GM23338 (cell line): ENCODE measurements around the gene MEIOSIN. TPM values are rescaled to one million over a fixed set of nuclear protein-coding genes. Genes with fewer than 3 reads are reported as not detected.
"Not testable (repeated sequence)": the region's sequence is repeated elsewhere in the genome, so short reads cannot be mapped to it uniquely, and the experiment has no call there.

Source experiments
- ATAC-seq: fragments of 200-7000 bp; cut with Tn5 transposase; 3 replicates; pipeline ENCODE4 v1.9.1; 2020
- DNase-seq: peaks from one replicate; pipeline ENCODE4 v3.0.0-alpha.2; 2015; ENCODE audit warnings: low spot score
- H2AFZ ChIP-seq: fragments of 200-600 bp; sonication (generic); 2 replicates; pipeline ENCODE4 v1.8.0; 2016; ENCODE audit warnings: antibody characterized with exemption, mild to moderate bottlenecking, moderate library complexity
- H3F3A ChIP-seq: fragments of 200-600 bp; sonication (generic); replicated peaks from 2 replicates; pipeline ENCODE4 v1.8.0; 2017; ENCODE audit warnings: antibody characterized with exemption, mixed run types, low read depth
- H3K27ac ChIP-seq: fragments of 200-600 bp; sonication (generic); 2 replicates; pipeline ENCODE4 v1.6.1; 2016; ENCODE audit warnings: low read depth
- H3K27me3 ChIP-seq: fragments of 200-600 bp; sonication (generic); 2 replicates; pipeline ENCODE4 v1.8.0; 2016; ENCODE audit warnings: mild to moderate bottlenecking, mixed run types, moderate library complexity; ENCODE audit not compliant: insufficient read depth
- H3K36me3 ChIP-seq: fragments of 200-600 bp; sonication (generic); 2 replicates; pipeline ENCODE4 v1.8.0; 2016; ENCODE audit warnings: mild to moderate bottlenecking; ENCODE audit not compliant: insufficient read depth
- H3K4me1 ChIP-seq: fragments of 200-600 bp; sonication (generic); 2 replicates; pipeline ENCODE4 v1.8.0; 2016; ENCODE audit warnings: mild to moderate bottlenecking, moderate library complexity; ENCODE audit not compliant: insufficient read depth
- H3K4me2 ChIP-seq: fragments of 200-600 bp; sonication (generic); 2 replicates; pipeline ENCODE4 v1.7.1; 2017; ENCODE audit warnings: mixed run types
- H3K4me3 ChIP-seq: fragments of 200-600 bp; sonication (generic); 2 replicates; pipeline ENCODE4 v1.6.1; 2016; ENCODE audit warnings: mixed run types
- H3K79me2 ChIP-seq: fragments of 200-600 bp; sonication (generic); replicated peaks from 2 replicates; pipeline ENCODE4 v1.8.0; 2017; ENCODE audit warnings: mild to moderate bottlenecking; ENCODE audit not compliant: insufficient read depth
- H3K9me2 ChIP-seq: fragments of 200-600 bp; sonication (generic); 2 replicates; pipeline ENCODE4 v1.8.0; 2017; ENCODE audit not compliant: insufficient read depth
- H4K20me1 ChIP-seq: fragments of 200-600 bp; sonication (generic); replicated peaks from 2 replicates; pipeline ENCODE4 v1.8.0; 2017; ENCODE audit warnings: mild to moderate bottlenecking; ENCODE audit not compliant: insufficient read depth
- H3K27ac Mint-ChIP-seq: 2 replicates; pipeline ENCODE4 v1.8.0; 2020; ENCODE audit warnings: inconsistent platforms, mild to moderate bottlenecking, moderate library complexity, mixed read lengths
- H3K27me3 Mint-ChIP-seq: 3 replicates; pipeline ENCODE4 v1.8.0; 2022; ENCODE audit warnings: low read depth, mild to moderate bottlenecking, moderate library complexity, mixed read lengths, inconsistent platforms; ENCODE audit not compliant: insufficient read depth, poor library complexity
- H3K36me3 Mint-ChIP-seq: 3 replicates; pipeline ENCODE4 v1.8.0; 2021; ENCODE audit warnings: low read depth, mild to moderate bottlenecking, inconsistent platforms, moderate library complexity, mixed read lengths
- H3K4me1 Mint-ChIP-seq: 3 replicates; pipeline ENCODE4 v1.8.0; 2020; ENCODE audit warnings: mild to moderate bottlenecking, inconsistent platforms, mixed read lengths
- H3K4me3 Mint-ChIP-seq: 3 replicates; pipeline ENCODE4 v1.8.0; 2021; ENCODE audit warnings: moderate library complexity, mild to moderate bottlenecking, inconsistent platforms, mixed read lengths
- H3K9me3 Mint-ChIP-seq: 3 replicates; pipeline ENCODE4 v1.8.0; 2020; ENCODE audit warnings: moderate library complexity, mild to moderate bottlenecking, inconsistent platforms, mixed read lengths
- CTCF ChIP-seq, 2 experiments: fragments of 200-600 bp in 1 of 2; sonication (generic) in 1 of 2; conservative IDR thresholded peaks; 2 replicates each; pipeline versions ENCODE4 v1.5.1 to v1.6.1; 2016 to 2017; ENCODE audit warnings: antibody characterized with exemption in 2 of 2, low read depth in 2 of 2, mild to moderate bottlenecking in 2 of 2, moderate library complexity in 1 of 2
- EZH2 ChIP-seq: fragments of 200-600 bp; sonication (generic); IDR thresholded peaks from one replicate; pipeline ENCODE4 v1.8.0; 2017; ENCODE audit warnings: antibody characterized with exemption, mild to moderate bottlenecking, low read depth; ENCODE audit not compliant: unreplicated experiment
- EZH2phosphoT487 ChIP-seq: fragments of 200-600 bp; sonication (generic); IDR thresholded peaks from one replicate; pipeline ENCODE4 v1.8.1; 2018; ENCODE audit warnings: antibody characterized with exemption; ENCODE audit not compliant: unreplicated experiment
- ZNF114 ChIP-seq: fragments of 250-450 bp; sonication (Bioruptor Pico); IDR thresholded peaks from 2 replicates; pipeline ENCODE4 v1.5.0; 2020; ENCODE audit warnings: mild to moderate bottlenecking, moderate library complexity
- ZNF462 ChIP-seq: fragments of 250-450 bp; sonication (Bioruptor Pico); IDR thresholded peaks from 2 replicates; pipeline ENCODE4 v1.5.0; 2020; ENCODE audit warnings: mild to moderate bottlenecking, moderate library complexity
- polyA plus RNA-seq: library from polyadenylated mRNA; unstranded; fragments of >200 nt; fragmentation: Nextera tagmentation; extraction: Ambion mirVana; gene quantifications from 2 replicates; pipeline ENCODE4 v1.2.1, GENCODE V29; 2016
- total RNA-seq: library from RNA; depleted of rRNA; stranded (reverse); fragments of >200 nt; shearing (Covaris generic); gene quantifications from 2 replicates; pipeline ENCODE4 v1.2.3, GENCODE V29; 2014

MEIOSIN gene
- total and polyA plus RNA-seq, 2 experiments from 2014 or later, result 0.21 to 0.28 TPM

DNA sequence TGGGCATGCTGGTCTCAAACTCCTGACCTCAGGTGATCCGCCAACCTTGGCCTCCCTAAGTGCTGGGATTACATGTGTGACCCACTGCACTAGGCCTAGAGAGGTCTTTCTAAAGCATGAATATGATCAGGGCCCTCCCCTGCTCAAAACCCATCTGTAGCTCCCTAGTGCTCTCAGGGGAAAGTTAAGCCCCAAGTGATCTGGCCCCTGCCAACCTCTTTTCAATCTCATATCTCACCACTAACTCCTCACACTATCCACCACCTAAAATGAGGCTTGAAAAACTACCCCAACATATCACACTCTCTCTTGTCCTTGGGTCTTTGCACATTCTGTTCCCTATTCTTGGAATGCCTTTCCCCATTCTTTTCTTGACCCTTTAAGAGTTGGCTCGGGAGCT lies 61.4 kb downstream of the MEIOSIN start:
- H3K4me2 ChIP-seq, result no peak overlapping the region
- Mint-ChIP-seq H3K4me1 (peaks cover 25% of the 10 kb centered on the region), H3K27me3 (peaks cover 17% of the 10 kb centered on the region), H3K4me3 (no peak overlapping the region; the same call in 2 of the 3 replicates), H3K36me3 (peaks cover 10% of the 10 kb centered on the region), H3K27ac (no peak overlapping the region), H3K9me3 (no peaks in the 10 kb centered on the region; the same call in 1 of the 3 replicates)
- H3K79me2 ChIP-seq, result peaks cover 17% of the 10 kb centered on the region
- no peaks in the 10 kb centered on the region for H3K27me3 ChIP-seq
- H3K36me3 ChIP-seq, result peaks cover 6% of the 10 kb centered on the region; the same call in 1 of the 2 replicates
- TF ChIP-seq EZH2phosphoT487 (no peak), ZNF114 (CRISPR knock-in tag) (no peak), ZNF462 (CRISPR knock-in tag) (no peak)
- peaks cover 7% of the 10 kb centered on the region for H4K20me1 ChIP-seq
- H3F3A ChIP-seq, result peaks cover 4% of the 10 kb centered on the region; the same call in 1 of the 2 replicates
- H3K9me2 ChIP-seq, result no peaks in the 10 kb centered on the region
- DNase-seq (no peak), ATAC-seq (no peak)
- H3K4me1 ChIP-seq, result peaks cover 6% of the 10 kb centered on the region
- no peak overlapping the region for H3K4me3 ChIP-seq
- H3K27ac ChIP-seq, result no peak overlapping the region
- H2AFZ ChIP-seq, result no peak overlapping the region

DNA sequence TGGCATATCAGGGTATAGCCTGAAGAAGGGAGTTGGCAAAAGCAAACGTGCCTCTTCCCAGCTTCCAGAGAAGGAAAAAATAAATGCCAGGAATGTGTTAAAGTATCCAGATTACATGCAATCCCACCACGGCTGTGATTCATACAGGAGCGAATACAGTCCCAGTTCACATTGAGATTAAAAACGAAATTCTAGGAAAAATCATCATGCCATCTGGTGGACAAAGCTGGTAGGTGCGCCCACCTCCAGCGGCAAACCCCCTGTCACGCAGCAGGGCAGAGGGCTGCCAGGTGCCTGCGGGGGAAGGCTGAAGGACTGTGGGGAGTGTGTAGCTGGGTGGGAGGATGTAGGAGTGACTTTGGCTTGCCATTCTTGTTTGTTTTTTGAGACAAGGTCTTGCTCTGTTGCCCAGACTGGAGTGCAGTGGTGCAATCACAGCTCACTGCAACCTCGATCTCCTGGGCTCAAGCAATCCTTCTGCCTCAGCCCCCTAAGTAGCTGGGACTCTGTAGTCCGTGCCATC lies 65.8 kb downstream of the MEIOSIN start:
- H3K36me3 Mint-ChIP-seq, result no peaks in the 10 kb centered on the region

GRCh38 chr19:45799541-45799940 lies 66.3 kb downstream of the MEIOSIN start:
- H3K9me2 ChIP-seq, ATAC-seq, H2AFZ ChIP-seq, H3K27ac ChIP-seq, H4K20me1 ChIP-seq, H3F3A ChIP-seq, H3K27ac Mint-ChIP-seq, H3K27me3 ChIP-seq, H3K4me3 Mint-ChIP-seq, H3K79me2 ChIP-seq, H3K4me1 ChIP-seq, H3K4me2 ChIP-seq, DNase-seq, H3K36me3 ChIP-seq, H3K36me3 Mint-ChIP-seq, H3K4me3 ChIP-seq, H3K9me3 Mint-ChIP-seq: not testable (repeated sequence)
- Mint-ChIP-seq H3K27me3 (peaks cover 17% of the 10 kb centered on the region), H3K4me1 (peaks cover 11% of the 10 kb centered on the region)

More for the DNA sequence above, 65.8 kb downstream of the MEIOSIN start:
- DNase-seq, result peak; percentile 78
- peak; percentile 84 for ATAC-seq
- H3K4me1 Mint-ChIP-seq, result peaks cover 12% of the 10 kb centered on the region
- H3K27ac ChIP-seq, result no peak overlapping the region
- H3K9me2 ChIP-seq, result no peaks in the 10 kb centered on the region
- no peak overlapping the region for H2AFZ ChIP-seq
- H3K4me1 ChIP-seq, result no peaks in the 10 kb centered on the region
- H3K27ac Mint-ChIP-seq, result no peak overlapping the region
- H3K4me3 ChIP-seq, result no peak overlapping the region
- no peak for TF ChIP-seq EZH2
- TF ChIP-seq CTCF (conservative IDR thresholded peaks at IDR 0.05; ENCODE audit: low read depth in 2 of 2), result peak; percentile 76 to 80
- H3K4me3 Mint-ChIP-seq, result no peak overlapping the region; the same call in 2 of the 3 replicates
- no peaks in the 10 kb centered on the region for H3K36me3 ChIP-seq
- H3K27me3 ChIP-seq, result no peaks in the 10 kb centered on the region
- no peaks in the 10 kb centered on the region for H4K20me1 ChIP-seq
- H3K27me3 Mint-ChIP-seq, result peaks cover 17% of the 10 kb centered on the region
- H3F3A ChIP-seq, result no peaks in the 10 kb centered on the region
- no peaks in the 10 kb centered on the region for H3K9me3 Mint-ChIP-seq
- no peak overlapping the region for H3K4me2 ChIP-seq
- H3K79me2 ChIP-seq, result no peaks in the 10 kb centered on the region
